ENCODE results near the gene ADGRL1.

The ADGRL1 gene

DNA sequence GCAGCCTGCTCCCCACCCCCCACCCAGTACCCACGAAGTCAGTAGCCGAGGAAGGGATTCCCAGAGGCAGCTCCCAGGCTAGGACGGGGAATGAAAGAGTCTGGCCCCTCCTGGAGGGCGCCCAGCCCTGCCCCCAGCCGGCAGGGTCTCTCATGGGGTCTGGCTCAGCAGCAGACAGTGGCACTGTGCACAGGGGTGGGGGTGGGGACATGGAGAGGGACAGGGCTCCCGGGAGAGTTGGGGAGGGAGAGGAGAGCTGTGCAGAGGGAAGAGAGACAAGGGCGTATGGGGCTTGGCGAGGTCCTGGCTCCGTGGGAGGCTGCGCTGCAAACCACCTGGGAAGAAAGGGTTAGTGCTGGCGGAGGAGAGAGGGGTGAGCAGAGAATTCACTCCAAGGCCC lies 41.9 kb downstream of the ADGRL1 start:
- TF ChIP-seq, protein P1, sequence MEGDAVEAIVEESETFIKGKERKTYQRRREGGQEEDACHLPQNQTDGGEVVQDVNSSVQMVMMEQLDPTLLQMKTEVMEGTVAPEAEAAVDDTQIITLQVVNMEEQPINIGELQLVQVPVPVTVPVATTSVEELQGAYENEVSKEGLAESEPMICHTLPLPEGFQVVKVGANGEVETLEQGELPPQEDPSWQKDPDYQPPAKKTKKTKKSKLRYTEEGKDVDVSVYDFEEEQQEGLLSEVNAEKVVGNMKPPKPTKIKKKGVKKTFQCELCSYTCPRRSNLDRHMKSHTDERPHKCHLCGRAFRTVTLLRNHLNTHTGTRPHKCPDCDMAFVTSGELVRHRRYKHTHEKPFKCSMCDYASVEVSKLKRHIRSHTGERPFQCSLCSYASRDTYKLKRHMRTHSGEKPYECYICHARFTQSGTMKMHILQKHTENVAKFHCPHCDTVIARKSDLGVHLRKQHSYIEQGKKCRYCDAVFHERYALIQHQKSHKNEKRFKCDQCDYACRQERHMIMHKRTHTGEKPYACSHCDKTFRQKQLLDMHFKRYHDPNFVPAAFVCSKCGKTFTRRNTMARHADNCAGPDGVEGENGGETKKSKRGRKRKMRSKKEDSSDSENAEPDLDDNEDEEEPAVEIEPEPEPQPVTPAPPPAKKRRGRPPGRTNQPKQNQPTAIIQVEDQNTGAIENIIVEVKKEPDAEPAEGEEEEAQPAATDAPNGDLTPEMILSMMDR (conservative IDR thresholded peaks at IDR 0.05; ENCODE audit: control insufficient read depth, insufficient read depth, low read depth, low read length) = no peak
- H3K4me3 ChIP-seq (ENCODE audit: control insufficient read depth, low read depth, low read length) = no peak overlapping the region
- no peak for DNase-seq (ENCODE audit: low read depth)

GRCh38 chr19:14162871-14163297 lies 43.1 kb downstream of the ADGRL1 start:
- no peak for DNase-seq (ENCODE audit: low read depth)
- no peak overlapping the region for H3K4me3 ChIP-seq (ENCODE audit: control insufficient read depth, low read depth, low read length)
- TF ChIP-seq, protein P1 (conservative IDR thresholded peaks at IDR 0.05; ENCODE audit: control insufficient read depth, insufficient read depth, low read depth, low read length) = no peak

DNA sequence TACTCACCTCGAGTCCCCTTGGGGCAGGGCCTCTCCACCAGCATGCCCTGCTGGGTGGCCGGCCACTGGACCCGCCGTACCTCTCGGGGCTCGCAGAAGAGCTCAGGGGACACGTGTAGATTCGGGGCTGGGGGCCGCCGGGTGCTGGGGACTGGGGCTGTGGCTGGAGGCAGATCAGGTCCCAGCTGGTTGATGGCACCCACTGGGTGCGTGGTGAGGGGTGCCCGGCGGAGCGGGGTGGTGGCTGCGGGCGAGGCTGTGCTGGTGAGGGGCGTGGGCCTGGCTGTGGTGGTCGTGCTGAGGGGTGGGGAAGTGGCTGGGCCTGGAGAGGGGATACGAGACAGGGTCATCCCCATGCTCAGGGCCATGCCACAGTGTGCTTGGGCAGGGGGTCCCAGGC lies 44.7 kb downstream of the ADGRL1 start:
- no peak overlapping the region for H3K4me3 ChIP-seq (ENCODE audit: control insufficient read depth, low read depth, low read length)
- DNase-seq (ENCODE audit: low read depth) = no peak
- TF ChIP-seq, protein P1 (conservative IDR thresholded peaks at IDR 0.05; ENCODE audit: control insufficient read depth, insufficient read depth, low read depth, low read length) = no peak

- no peak overlapping the region for H3K4me3 ChIP-seq (ENCODE audit: control insufficient read depth, low read depth, low read length)
Observed at GRCh38 chr19:14160017-14160703, 45.8 kb downstream of the ADGRL1 start.

GRCh38 chr19:14159059-14159458 lies 46.9 kb downstream of the ADGRL1 start:
- no peak overlapping the region for H3K4me3 ChIP-seq (ENCODE audit: control insufficient read depth, low read depth, low read length)
- no peak for DNase-seq (ENCODE audit: low read depth)
- TF ChIP-seq, protein P1 (conservative IDR thresholded peaks at IDR 0.05; ENCODE audit: control insufficient read depth, insufficient read depth, low read depth, low read length) = no peak

More at GRCh38 chr19:14160017-14160703, 45.8 kb downstream of the ADGRL1 start:
- DNase-seq (ENCODE audit: low read depth) = no peak
- TF ChIP-seq, protein P1 (conservative IDR thresholded peaks at IDR 0.05; ENCODE audit: control insufficient read depth, insufficient read depth, low read depth, low read length) = no peak

DNA sequence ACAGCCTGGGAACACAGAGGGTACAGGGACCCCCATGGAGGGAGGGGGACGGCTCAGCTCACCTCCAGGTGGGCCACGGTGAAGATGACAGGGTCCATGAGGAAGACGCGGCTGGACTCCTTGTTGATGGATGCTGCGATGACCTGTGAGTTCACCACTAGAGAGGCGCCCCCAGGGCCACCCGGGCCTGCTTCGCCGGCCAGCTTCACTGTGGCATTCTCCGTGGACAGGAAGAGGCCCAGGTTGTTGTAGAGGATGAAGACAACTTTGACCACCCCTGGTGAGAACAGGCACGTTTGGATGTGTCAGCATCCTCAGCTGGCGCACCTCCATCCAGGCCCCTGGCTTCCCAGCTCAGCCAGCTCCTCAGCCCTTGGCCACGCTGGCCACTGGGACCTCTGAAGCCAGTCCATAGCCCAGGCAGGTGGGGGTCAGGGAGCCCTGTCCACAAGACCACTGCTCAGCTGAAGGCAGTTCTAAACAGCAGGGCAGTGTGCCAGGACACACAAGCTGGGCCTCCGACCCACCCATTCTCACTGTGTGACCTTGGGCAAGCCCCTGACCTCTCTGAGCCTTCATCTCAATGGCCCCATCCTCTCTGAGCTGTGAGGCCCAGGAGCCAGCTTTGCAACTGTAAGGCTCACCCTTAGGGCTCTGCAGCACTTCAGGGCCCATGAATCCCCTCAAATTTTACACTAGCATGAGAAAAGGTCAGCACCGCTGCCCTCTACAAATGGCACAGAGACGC lies 47.5 kb downstream of the ADGRL1 start:
- DNase-seq (ENCODE audit: low read depth) = no peak
- TF ChIP-seq, protein P1 (conservative IDR thresholded peaks at IDR 0.05; ENCODE audit: control insufficient read depth, insufficient read depth, low read depth, low read length) = no peak
- H3K4me3 ChIP-seq (ENCODE audit: control insufficient read depth, low read depth, low read length) = no peak overlapping the region

Measured in fibroblast of mammary gland (primary cell).